Caco-2 (cell line): Measurements from ENCODE around the gene PLXNA2. TPM values are rescaled to one million over a fixed set of nuclear protein-coding genes. Genes with fewer than 3 reads are reported as not detected.

Source experiments
- BruUV-seq: library from RNA; stranded (reverse); fragments of 400-500 nt; replicated peaks from 2 replicates; lab custom pipeline; 2021; lab: Mats Ljungman, UMichigan
- CTCF ChIA-PET: fragments of 300-600 bp; sonication (Branson Sonifier 250); formaldehyde crosslinking; loops from one replicate; lab custom pipeline; 2022; ENCODE audit warnings: antibody characterized with exemption; lab: Charles Lee
- POLR2A ChIA-PET: fragments of 300-600 bp; sonication (Branson Sonifier 250); formaldehyde crosslinking; loops from one replicate; lab custom pipeline; 2022; ENCODE audit warnings: antibody characterized with exemption; lab: Charles Lee
- DNase-seq, 2 experiments: peaks; one replicate each; pipeline versions ENCODE4 v3.0.0 to v3.0.0-alpha.2; 2020 to 2022
- H3K27me3 ChIP-seq: replicated peaks from 2 replicates; pipeline ENCODE4 v1.6.0; 2011; ENCODE audit warnings: low read length; ENCODE audit not compliant: control insufficient read depth, insufficient read depth
- H3K36me3 ChIP-seq: 2 replicates; pipeline ENCODE4 v1.5.1; 2011; ENCODE audit warnings: low read length; ENCODE audit not compliant: control insufficient read depth, insufficient read depth
- H3K4me1 ChIP-seq: fragments of 250-450 bp; sonication (Bioruptor Pico); 2 replicates; pipeline ENCODE4 v1.5.1; 2020; ENCODE audit warnings: mild to moderate bottlenecking
- H3K4me3 ChIP-seq: 2 replicates; pipeline ENCODE4 v1.5.1; 2011; ENCODE audit warnings: low read depth, mild to moderate bottlenecking, control low read depth, low read length
- H3K9me3 ChIP-seq: fragments of 250-450 bp; sonication (Bioruptor Pico); 2 replicates; pipeline ENCODE4 v1.5.1; 2020; ENCODE audit warnings: mild to moderate bottlenecking, moderate library complexity
- H3K27ac Mint-ChIP-seq: one replicate; pipeline ENCODE4 v1.8.0; 2022; ENCODE audit warnings: mixed read lengths; ENCODE audit not compliant: unreplicated experiment
- H3K27me3 Mint-ChIP-seq: one replicate; pipeline ENCODE4 v1.8.0; 2022; ENCODE audit warnings: mixed read lengths; ENCODE audit not compliant: insufficient read depth, unreplicated experiment
- H3K36me3 Mint-ChIP-seq: one replicate; pipeline ENCODE4 v1.8.0; 2022; ENCODE audit warnings: mild to moderate bottlenecking, mixed read lengths; ENCODE audit not compliant: insufficient read depth, unreplicated experiment
- H3K4me1 Mint-ChIP-seq: one replicate; pipeline ENCODE4 v1.8.0; 2022; ENCODE audit warnings: low read depth, mixed read lengths; ENCODE audit not compliant: unreplicated experiment
- H3K4me3 Mint-ChIP-seq: one replicate; pipeline ENCODE4 v1.8.0; 2022; ENCODE audit warnings: mild to moderate bottlenecking, moderate library complexity, mixed read lengths; ENCODE audit not compliant: unreplicated experiment
- H3K9me3 Mint-ChIP-seq: one replicate; pipeline ENCODE4 v1.8.0; 2022; ENCODE audit warnings: mixed read lengths; ENCODE audit not compliant: unreplicated experiment
- CTCF ChIP-seq, 2 experiments: fragments of 200-600 bp in 1 of 2; IDR thresholded peaks; 1 replicate in 1 of 2; 2 replicates in 1 of 2; pipeline versions ENCODE4 v1.5.1 to v1.8.0; 2011 to 2022; ENCODE audit warnings: antibody characterized with exemption in 1 of 2, control low read depth in 1 of 2, inconsistent platforms in 1 of 2, low read depth in 1 of 2, low read length in 1 of 2, mild to moderate bottlenecking in 1 of 2, moderate library complexity in 1 of 2; ENCODE audit not compliant: insufficient read depth in 1 of 2, severe bottlenecking in 1 of 2, unreplicated experiment in 1 of 2
- intact Hi-C: fragments of 100-400 bp; cut with micrococcal nuclease; formaldehyde crosslinking; loops from one replicate; pipeline ENCODE4 v1.10.0; 2022; ENCODE audit not compliant: unreplicated experiment
- total RNA-seq: library from RNA; stranded (reverse); gene quantifications from 2 replicates; pipeline ENCODE4 v1.2.3, GENCODE V29; 2022

PLXNA2 gene
- total RNA-seq, 1 experiment from 2014 or later, result 3.2 TPM

DNA sequence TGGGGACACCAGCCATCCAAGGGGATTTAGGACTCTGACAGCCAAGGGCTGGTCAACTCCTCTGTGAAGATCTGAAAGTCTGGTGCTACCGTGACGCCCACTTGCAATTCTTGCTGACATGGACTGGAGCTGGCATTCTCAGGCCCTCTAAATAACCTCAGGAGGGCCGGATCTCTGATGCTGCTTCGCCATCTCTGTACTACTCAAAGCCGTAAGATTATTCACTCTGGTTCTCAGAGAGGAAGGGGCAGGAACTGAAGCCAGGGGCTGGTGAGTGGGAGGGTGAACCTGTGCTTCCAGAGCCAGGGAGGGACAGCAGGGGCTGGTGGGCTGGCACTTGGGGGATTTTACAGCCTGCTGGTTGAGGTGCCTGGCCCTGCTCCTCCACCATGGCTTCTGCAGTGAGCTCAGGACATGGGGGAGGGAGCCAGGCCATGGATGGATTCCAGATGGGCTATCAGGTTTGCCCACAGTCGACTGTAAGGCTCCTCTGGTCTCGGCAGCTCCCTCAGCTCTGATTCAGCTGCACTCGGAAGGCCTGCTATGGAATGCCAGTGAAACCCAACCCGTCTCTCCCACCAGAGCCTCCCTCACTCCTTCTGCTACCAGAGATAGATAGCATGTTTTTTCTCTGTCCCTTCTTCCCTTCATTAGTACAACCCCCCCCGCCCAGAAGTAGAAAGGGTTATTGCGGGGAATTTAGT lies 84.5 kb downstream of the PLXNA2 start:
- Mint-ChIP-seq H3K27ac (peak overlapping the region; percentile 33), H3K4me1 (peaks cover 33% of the 10 kb centered on the region), H3K27me3 (no peaks in the 10 kb centered on the region), H3K36me3 (no peaks in the 10 kb centered on the region), H3K4me3 (no peak overlapping the region), H3K9me3 (no peaks in the 10 kb centered on the region)
- Histone ChIP-seq H3K27me3 (no peaks in the 10 kb centered on the region), H3K9me3 (no peaks in the 10 kb centered on the region), H3K4me1 (peaks cover 33% of the 10 kb centered on the region), H3K36me3 (no peaks in the 10 kb centered on the region), H3K4me3 (no peak overlapping the region)
- ChIA-PET CTCF (interaction anchor here (0.7 to 1.6 kb wide), 3 partner anchors 28 to 138 kb away, joined by 3 read pairs; no protein-coding TSS in a partner anchor), POLR2A (interaction anchor here (0.6 to 1.0 kb wide), 2 partner anchors 13 to 15 kb away, joined by 3 to 6 read pairs; no protein-coding TSS in a partner anchor)
- DNase-seq, result no peak
- TF ChIP-seq CTCF (IDR thresholded peaks at IDR 0.05; ENCODE audit: insufficient read depth in 1 of 2, low read depth in 1 of 2, low read length in 1 of 2, severe bottlenecking in 1 of 2, unreplicated experiment in 1 of 2), result no peak
- intact Hi-C loops, result loop anchor here (2.0 kb wide), 1 partner anchor 17 kb away; no protein-coding TSS in a partner anchor
- no TSS peak for BruUV-seq

- peaks cover 40% of the 10 kb centered on the region for H3K4me1 ChIP-seq
- DNase-seq, result peak; percentile 28 to 50
- POLR2A ChIA-PET, result interaction anchor here (0.6 kb wide), 1 partner anchor 14 kb away, joined by 6 read pairs; no protein-coding TSS in a partner anchor
- H3K27me3 ChIP-seq, result no peaks in the 10 kb centered on the region
- Mint-ChIP-seq H3K9me3 (no peaks in the 10 kb centered on the region), H3K4me3 (no peak overlapping the region), H3K27ac (peak overlapping the region; percentile 33), H3K36me3 (no peaks in the 10 kb centered on the region), H3K27me3 (no peaks in the 10 kb centered on the region), H3K4me1 (peaks cover 39% of the 10 kb centered on the region)
- no peaks in the 10 kb centered on the region for H3K36me3 ChIP-seq
- H3K9me3 ChIP-seq, result no peaks in the 10 kb centered on the region
- intact Hi-C loops, result loop anchor here (2.0 kb wide), 1 partner anchor 18 kb away; no protein-coding TSS in a partner anchor
- TF ChIP-seq CTCF (IDR thresholded peaks at IDR 0.05; ENCODE audit: insufficient read depth in 1 of 2, low read depth in 1 of 2, low read length in 1 of 2, severe bottlenecking in 1 of 2, unreplicated experiment in 1 of 2), result no peak
- CTCF ChIA-PET, result interaction anchor here (0.7 to 1.6 kb wide), 4 partner anchors 9 to 137 kb away, joined by 3 read pairs; no protein-coding TSS in a partner anchor
- H3K4me3 ChIP-seq, result no peak overlapping the region
- BruUV-seq, result no TSS peak
These were observed 85.3 kb downstream of the PLXNA2 start for GRCh38 chr1:208158640-208159554.

- POLR2A ChIA-PET, result no interaction called here
- H3K36me3 Mint-ChIP-seq, result no peaks in the 10 kb centered on the region
- Histone ChIP-seq H3K4me1 (peaks cover 33% of the 10 kb centered on the region), H3K36me3 (no peaks in the 10 kb centered on the region), H3K9me3 (no peaks in the 10 kb centered on the region), H3K27me3 (no peaks in the 10 kb centered on the region), H3K4me3 (no peak overlapping the region)
- H3K4me3 Mint-ChIP-seq, result no peak overlapping the region
- peaks cover 30% of the 10 kb centered on the region for H3K4me1 Mint-ChIP-seq
- intact Hi-C loops, result loop anchor here (2.0 kb wide), 1 partner anchor 19 kb away; no protein-coding TSS in a partner anchor
- no peaks in the 10 kb centered on the region for H3K27me3 Mint-ChIP-seq
- CTCF ChIA-PET, result interaction anchor here (1.0 kb wide), 1 partner anchor 8 kb away, joined by 3 read pairs; no protein-coding TSS in a partner anchor
- no peak for TF ChIP-seq CTCF (IDR thresholded peaks at IDR 0.05; ENCODE audit: insufficient read depth in 1 of 2, low read depth in 1 of 2, low read length in 1 of 2, severe bottlenecking in 1 of 2, unreplicated experiment in 1 of 2)
- no peak for DNase-seq
- no TSS peak for BruUV-seq
- no peaks in the 10 kb centered on the region for H3K9me3 Mint-ChIP-seq
- H3K27ac Mint-ChIP-seq, result peak overlapping the region; percentile 29
These were observed 86.4 kb downstream of the PLXNA2 start for GRCh38 chr1:208157769-208158168.
